ENCODE results near the gene IFIT5.

GRCh38 chr10:89469517-89469916 is 55.1 kb downstream of the IFIT5 start:
- TF ChIP-seq CTCF (IDR thresholded peaks at IDR 0.05) (no peak), POLR2A (IDR thresholded peaks at IDR 0.05) (no peak)
